Measurements from ENCODE around the gene MTUS2. TPM values are rescaled to one million over a fixed set of nuclear protein-coding genes. Genes with fewer than 3 reads are reported as not detected.

Gene MTUS2
- total RNA-seq, 1 experiment from 2014 or later = 0.35 TPM

DNA sequence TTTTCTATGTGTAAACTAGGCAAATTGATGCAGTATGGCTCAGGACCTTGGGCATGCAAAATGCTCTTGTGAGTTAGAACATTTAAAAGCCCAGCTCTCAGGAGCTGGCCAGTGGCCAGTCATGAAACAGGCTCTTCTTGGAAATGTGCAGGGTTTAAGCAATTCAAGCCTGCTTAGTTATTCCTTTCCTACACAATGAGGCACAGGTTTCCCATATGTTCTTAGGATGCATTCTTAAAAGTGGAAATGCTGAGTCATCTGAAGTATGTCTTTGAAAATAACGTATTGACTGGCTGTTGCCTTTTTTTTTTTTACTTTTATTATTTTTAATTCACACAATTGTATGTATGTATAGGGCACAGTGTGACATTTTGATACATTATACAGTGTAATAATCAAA is 474.7 kb downstream of the MTUS2 start:
- H3K79me1 ChIP-seq (ENCODE audit: insufficient read depth, low read depth, low read length, poor library complexity, severe bottlenecking) = no peaks in the 10 kb centered on the region
- H3K14ac ChIP-seq (ENCODE audit: insufficient read depth, low read length) = no peak overlapping the region
- H3K27ac ChIP-seq (ENCODE audit: insufficient read length, low read depth, low read length) = no peak overlapping the region
- no peaks in the 10 kb centered on the region for H3K23me2 ChIP-seq (ENCODE audit: insufficient read length, low read depth, low read length, poor library complexity, severe bottlenecking)
- H3K9me3 Mint-ChIP-seq = peaks cover 0 to 4% of the 10 kb centered on the region in 2 experiments; a peak in 2 of 5 replicates
- H3K27me3 Mint-ChIP-seq (ENCODE audit: low read depth) = no peaks in the 10 kb centered on the region; the same call in 1 of the 2 replicates
- H2AK5ac ChIP-seq (ENCODE audit: insufficient read length, low read length) = no peak overlapping the region
- H2BK5ac ChIP-seq (ENCODE audit: insufficient read length, low read length) = no peak overlapping the region
- H3K27me3 ChIP-seq (ENCODE audit: insufficient read depth, low read length) = no peaks in the 10 kb centered on the region
- no peak overlapping the region for H4K5ac ChIP-seq (ENCODE audit: insufficient read length, low read depth, low read length)
- H2BK20ac ChIP-seq (ENCODE audit: low read depth, low read length, poor library complexity, severe bottlenecking) = no peak overlapping the region
- H3K9ac ChIP-seq (ENCODE audit: extremely low read depth, insufficient read length, low read length) = no peak overlapping the region
- H3K4me1 ChIP-seq (ENCODE audit: insufficient read depth, low read length) = no peaks in the 10 kb centered on the region
- no peak for DNase-seq
- H3K4me3 Mint-ChIP-seq = no peak overlapping the region
- no peak overlapping the region for H2AFZ ChIP-seq (ENCODE audit: low read length)
- no peak overlapping the region for H4K91ac ChIP-seq (ENCODE audit: insufficient read length, low read depth, low read length)
- H3K4me1 Mint-ChIP-seq = peaks cover 0 to 10% of the 10 kb centered on the region in 2 experiments; a peak in 2 of 4 replicates
- no peaks in the 10 kb centered on the region for H3K9me3 ChIP-seq (ENCODE audit: control insufficient read depth, low read depth, low read length)
- H2BK15ac ChIP-seq (ENCODE audit: low read depth, low read length) = no peak overlapping the region
- H4K20me1 ChIP-seq (ENCODE audit: control insufficient read depth, insufficient read depth, insufficient read length) = no peaks in the 10 kb centered on the region
- H3K79me2 ChIP-seq (ENCODE audit: insufficient read depth, low read length) = no peaks in the 10 kb centered on the region
- H3K18ac ChIP-seq (ENCODE audit: insufficient read length, low read depth, low read length) = no peak overlapping the region
- H3K36me3 Mint-ChIP-seq (ENCODE audit: insufficient read depth in 1 of 3, low read depth in 3 of 3) = peaks cover 0 to 3% (median 0%) of the 10 kb centered on the region in 3 experiments; a peak in 1 of 7 replicates
- no peak overlapping the region for H3T11ph ChIP-seq (ENCODE audit: low read length)
- H3K4me2 ChIP-seq (ENCODE audit: insufficient read depth, insufficient read length, low read length) = no peak overlapping the region
- H2BK120ac ChIP-seq (ENCODE audit: low read depth, low read length, poor library complexity, severe bottlenecking) = no peak overlapping the region
- TF ChIP-seq, protein P1, sequence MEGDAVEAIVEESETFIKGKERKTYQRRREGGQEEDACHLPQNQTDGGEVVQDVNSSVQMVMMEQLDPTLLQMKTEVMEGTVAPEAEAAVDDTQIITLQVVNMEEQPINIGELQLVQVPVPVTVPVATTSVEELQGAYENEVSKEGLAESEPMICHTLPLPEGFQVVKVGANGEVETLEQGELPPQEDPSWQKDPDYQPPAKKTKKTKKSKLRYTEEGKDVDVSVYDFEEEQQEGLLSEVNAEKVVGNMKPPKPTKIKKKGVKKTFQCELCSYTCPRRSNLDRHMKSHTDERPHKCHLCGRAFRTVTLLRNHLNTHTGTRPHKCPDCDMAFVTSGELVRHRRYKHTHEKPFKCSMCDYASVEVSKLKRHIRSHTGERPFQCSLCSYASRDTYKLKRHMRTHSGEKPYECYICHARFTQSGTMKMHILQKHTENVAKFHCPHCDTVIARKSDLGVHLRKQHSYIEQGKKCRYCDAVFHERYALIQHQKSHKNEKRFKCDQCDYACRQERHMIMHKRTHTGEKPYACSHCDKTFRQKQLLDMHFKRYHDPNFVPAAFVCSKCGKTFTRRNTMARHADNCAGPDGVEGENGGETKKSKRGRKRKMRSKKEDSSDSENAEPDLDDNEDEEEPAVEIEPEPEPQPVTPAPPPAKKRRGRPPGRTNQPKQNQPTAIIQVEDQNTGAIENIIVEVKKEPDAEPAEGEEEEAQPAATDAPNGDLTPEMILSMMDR (conservative IDR thresholded peaks at IDR 0.05) = no peak
- no peak overlapping the region for H2BK12ac ChIP-seq (ENCODE audit: insufficient read length, low read depth, low read length)
- no CpG with 5 or more reads among the region's 1 CpG for WGBS (ENCODE audit: extremely low coverage, insufficient read length, low lambda C conversion rate)
- no peak overlapping the region for H3K4ac ChIP-seq (ENCODE audit: low read depth, low read length)
- no peak overlapping the region for H3K56ac ChIP-seq (ENCODE audit: insufficient read length, low read depth, low read length)
- no peak overlapping the region for H4K8ac ChIP-seq (replicated peaks; ENCODE audit: insufficient read length, low read depth, low read length)
- H3K27ac Mint-ChIP-seq = no peak overlapping the region
- no peak overlapping the region for H3K23ac ChIP-seq (ENCODE audit: insufficient read length, low read depth, low read length)

Measured in H9 (cell line).